ENCODE data around the gene JAK1. TPM values are rescaled to one million over a fixed set of nuclear protein-coding genes. Genes with fewer than 3 reads are reported as not detected.

The JAK1 gene
- total RNA-seq, 1 experiment from 2014 or later: 43.5 TPM

DNA sequence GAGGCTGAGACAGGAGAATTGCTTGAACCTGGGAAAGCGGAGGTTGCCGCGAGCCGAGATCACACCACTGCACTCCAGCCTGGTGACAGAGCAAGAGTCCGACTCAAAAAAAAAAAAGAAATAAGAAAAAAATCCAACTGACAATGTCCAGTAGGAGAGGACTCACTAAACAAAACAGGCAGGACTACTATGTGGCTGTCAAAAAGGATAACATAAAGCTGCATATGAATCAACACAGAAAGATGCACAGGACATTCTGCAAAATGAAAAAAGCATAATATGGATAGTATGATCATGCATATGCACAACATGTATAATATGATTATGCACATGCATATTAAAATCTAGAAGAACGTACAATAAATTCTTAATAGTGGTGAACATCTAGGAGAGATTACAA, 80.7 kb downstream of the JAK1 start:
- in situ Hi-C loops (cut with HindIII; ENCODE audit: low pct_unique_long_range_greater_than_20kb, low sequenced_read_pairs): no loop called here
- DNase-seq (ENCODE audit: low read depth, low spot score): no peak

DNA sequence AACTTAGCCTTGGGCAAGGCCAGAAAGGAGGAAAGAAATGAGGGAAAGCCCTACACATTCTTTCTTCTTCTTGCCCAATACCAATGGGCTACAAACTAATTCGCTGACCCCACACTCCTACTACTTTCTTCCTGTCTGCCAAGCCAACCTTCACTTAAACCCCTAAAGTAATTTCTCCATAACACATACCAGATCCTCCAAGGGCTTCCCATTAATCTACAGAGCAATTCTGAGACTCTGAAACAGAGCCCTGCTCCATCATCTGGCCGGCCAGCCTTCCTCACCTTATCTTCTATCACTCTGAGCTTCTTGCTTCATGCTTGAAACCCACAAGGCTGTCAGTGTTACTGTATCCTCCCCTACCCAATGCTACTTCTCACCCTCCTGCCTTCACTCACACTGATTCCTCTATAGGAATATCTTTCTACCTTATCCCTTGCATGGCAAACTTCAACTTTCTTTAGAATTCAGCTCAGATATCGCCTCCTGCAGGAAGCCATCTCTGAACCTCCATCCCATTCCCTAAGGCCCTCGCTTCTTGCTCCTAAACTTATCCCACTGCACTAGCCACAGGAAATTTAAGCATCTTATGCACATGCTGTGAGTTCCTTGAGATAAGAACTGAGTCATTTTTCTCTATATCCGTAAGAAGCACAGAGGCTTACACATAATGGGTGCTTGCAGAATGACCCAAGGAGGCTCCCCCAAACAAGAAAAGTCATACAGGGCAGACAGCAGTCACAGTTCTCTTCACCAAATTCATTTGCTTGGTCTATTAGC, 81.9 kb downstream of the JAK1 start:
- in situ Hi-C loops (cut with HindIII; ENCODE audit: low pct_unique_long_range_greater_than_20kb, low sequenced_read_pairs): no loop called here
- no peak for DNase-seq (ENCODE audit: low read depth, low spot score)

DNA sequence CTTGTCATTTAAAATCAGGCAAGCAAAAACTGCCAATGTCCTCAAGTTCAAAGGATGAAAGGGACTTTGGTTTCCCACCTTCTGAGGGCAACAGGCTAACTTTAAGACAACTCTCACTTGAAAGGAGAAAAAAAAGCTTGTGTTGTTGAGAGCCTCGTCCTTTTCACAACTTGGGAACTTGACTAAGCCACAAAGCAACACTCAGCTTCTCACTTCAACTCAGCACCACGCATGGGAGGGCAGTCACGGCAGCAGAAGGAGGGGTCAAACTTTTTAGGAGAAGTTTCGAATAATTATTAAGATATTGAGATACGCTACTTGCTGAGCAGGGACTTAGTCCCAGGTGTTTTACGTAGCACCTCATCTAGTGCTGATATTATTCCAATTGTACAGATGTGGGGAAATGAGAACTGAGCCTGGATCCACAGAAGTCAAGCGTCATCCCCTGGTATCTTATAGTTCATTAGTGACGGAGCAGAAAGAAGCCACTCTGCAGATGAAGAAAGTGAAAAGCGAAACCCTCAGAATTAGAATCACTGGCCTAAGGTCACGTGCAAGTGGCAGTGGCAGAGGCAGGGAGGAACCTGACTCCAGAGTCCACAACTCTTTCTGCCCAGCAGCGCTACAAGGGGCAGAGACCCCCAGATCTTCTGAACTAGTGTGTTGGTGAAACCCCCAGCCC, 83.6 kb downstream of the JAK1 start:
- in situ Hi-C loops (cut with HindIII; ENCODE audit: low pct_unique_long_range_greater_than_20kb, low sequenced_read_pairs): no loop called here
- no peak for DNase-seq (ENCODE audit: low read depth, low spot score)

DNA sequence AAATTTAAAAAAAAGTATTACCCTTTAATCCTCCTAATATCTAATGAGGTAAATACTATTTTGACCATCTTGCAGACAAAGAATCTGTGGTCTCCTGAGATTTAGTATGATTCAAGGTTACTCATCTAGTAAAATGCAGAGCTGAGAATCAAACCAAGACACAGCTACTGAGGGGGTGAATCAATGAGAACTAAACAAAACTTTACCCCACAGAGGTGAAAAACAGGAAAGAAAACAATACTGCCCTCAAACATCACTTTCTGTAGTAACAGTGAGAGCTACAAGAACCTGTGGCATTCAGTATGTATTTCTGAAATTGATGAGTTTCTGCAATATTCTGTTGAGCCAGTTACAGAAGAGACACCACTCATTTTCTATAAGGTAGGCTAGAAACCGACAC, 85.1 kb downstream of the JAK1 start:
- in situ Hi-C loops (cut with HindIII; ENCODE audit: low pct_unique_long_range_greater_than_20kb, low sequenced_read_pairs): no loop called here
- DNase-seq (ENCODE audit: low read depth, low spot score): no peak

DNA sequence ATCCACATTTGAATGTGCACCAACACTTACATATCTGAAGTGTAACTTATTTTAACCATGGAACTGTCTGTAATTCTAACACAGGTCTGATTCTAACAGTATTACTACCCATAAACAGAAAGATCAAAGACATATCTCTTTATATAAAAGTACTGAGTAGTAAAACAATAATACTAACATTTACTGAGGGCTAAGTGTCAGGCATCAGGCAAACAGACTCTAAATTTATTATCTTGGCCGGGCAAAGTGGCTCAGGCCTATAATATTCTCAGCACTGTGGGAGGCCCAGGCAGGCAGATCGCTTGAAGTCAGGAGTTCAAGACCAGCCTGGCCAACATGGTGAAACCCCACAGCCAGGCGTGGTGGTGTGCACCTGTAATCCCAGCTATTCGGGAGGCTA, 85.9 kb downstream of the JAK1 start:
- in situ Hi-C loops (cut with HindIII; ENCODE audit: low pct_unique_long_range_greater_than_20kb, low sequenced_read_pairs): no loop called here
- DNase-seq (ENCODE audit: low read depth, low spot score): no peak

DNA sequence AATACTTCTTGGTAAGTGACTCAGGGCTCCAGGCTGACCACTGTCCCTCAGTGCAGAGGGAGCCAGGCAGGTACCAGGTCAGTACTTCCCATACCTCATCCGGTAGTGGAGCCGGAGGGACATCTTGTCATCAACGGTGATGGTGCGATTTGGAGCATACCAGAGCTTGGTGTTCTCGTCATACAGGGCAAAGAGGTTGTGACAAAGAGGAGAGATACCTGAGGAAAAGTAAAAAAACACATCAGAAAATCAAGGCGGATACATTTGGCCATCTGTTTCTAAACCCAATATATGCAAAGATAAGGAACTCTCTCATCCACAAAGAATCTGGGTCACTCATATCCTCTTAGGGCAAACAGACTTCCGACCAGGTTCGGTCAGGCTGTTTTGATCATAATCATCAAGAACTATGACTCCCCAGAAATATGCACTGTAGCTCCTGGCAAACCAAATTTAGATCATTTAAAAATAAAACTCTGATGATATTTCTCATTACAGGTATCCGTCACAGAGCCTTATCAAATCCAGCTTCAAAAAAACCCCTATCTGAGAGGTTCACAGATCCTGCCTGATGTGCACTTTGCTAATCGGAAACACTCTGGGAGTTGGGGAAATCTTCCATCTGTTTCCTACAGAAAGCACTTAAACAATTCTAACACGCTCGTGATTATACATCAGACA, 87.3 kb downstream of the JAK1 start:
- in situ Hi-C loops (cut with HindIII; ENCODE audit: low pct_unique_long_range_greater_than_20kb, low sequenced_read_pairs): no loop called here
- DNase-seq (ENCODE audit: low read depth, low spot score): no peak

DNA sequence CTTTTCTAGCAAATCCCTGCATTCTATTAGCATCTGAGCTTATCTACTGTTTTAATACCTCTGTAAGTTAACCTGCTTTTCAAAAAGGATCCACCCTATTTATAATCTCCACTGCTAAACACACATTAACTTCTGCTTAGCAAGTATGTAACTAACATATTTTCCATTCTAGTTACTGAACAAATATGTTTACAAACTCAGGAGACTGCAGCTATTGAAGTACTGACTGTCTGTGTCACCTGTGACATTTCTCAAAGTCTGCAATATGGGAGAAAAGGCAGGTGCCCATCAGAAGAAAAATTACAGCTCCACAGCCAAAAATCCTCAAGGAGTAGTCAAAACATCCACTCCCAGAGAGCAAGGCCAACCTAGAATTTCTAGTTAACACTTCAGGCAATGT, 88.3 kb downstream of the JAK1 start:
- no peak for DNase-seq (ENCODE audit: low read depth, low spot score)
- in situ Hi-C loops (cut with HindIII; ENCODE audit: low pct_unique_long_range_greater_than_20kb, low sequenced_read_pairs): no loop called here

DNA sequence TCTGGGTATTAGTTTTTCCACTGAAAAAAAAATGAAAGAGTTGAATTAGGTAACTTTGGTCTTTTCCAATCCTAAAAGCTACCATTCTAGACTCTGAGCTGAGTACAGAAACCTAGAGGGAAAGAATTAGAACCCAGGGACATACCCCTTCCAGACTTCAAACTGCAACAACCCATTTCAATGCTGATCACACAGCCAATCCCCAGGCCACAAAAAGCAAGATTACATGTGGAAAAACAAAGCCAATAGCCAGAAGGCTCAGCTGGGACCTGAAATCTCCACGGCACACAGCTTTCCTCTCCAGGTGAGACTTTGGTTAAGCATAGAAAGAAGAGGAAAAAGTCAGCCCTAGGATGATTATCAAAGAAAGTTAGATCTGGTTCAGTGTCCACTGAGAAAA, 88.8 kb downstream of the JAK1 start:
- in situ Hi-C loops (cut with HindIII; ENCODE audit: low pct_unique_long_range_greater_than_20kb, low sequenced_read_pairs): no loop called here

DNA sequence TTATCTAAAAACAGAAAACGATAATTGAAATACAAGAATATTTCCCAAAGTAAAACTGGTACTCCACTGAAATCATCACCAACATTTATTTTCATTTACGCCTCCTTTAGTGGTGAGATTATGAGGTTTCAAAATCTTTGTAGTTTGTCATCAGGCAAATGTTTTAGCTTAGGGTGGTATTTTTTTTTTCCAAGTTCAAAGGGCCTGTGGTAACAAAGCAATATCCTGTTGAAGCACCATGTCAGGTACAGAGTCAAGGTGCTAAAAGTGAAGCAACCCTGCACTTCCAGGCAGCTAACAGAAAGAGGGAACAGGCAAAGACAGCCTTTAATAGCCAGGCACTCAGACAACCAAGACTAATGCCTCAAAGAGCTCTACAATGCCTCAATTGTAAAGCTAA, 89.2 kb downstream of the JAK1 start:
- DNase-seq (ENCODE audit: low read depth, low spot score): no peak
- in situ Hi-C loops (cut with HindIII; ENCODE audit: low pct_unique_long_range_greater_than_20kb, low sequenced_read_pairs): no loop called here

More for the DNA sequence above, 88.8 kb downstream of the JAK1 start:
- no peak for DNase-seq (ENCODE audit: low read depth, low spot score)

DNA sequence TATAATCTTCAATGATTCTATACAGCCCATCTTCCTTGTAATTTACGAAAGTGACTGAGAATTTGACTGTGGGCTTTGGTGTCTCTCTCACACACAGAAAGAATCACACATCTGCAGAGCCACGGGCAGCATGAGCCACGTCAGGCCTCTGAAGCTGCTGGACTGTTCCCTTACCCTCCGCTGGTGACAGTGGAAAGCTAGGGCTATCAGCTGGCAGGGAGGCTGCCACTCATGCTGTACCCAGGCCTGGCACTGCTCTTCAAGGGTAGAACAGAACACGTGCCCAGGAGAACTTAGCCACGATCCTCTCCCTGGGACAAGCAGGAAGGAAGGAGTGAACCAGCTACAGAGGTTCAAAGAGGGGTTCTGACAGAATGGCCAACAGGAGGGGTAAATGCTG, 90.7 kb downstream of the JAK1 start:
- no peak for DNase-seq (ENCODE audit: low read depth, low spot score)
- in situ Hi-C loops (cut with HindIII; ENCODE audit: low pct_unique_long_range_greater_than_20kb, low sequenced_read_pairs): no loop called here

DNA sequence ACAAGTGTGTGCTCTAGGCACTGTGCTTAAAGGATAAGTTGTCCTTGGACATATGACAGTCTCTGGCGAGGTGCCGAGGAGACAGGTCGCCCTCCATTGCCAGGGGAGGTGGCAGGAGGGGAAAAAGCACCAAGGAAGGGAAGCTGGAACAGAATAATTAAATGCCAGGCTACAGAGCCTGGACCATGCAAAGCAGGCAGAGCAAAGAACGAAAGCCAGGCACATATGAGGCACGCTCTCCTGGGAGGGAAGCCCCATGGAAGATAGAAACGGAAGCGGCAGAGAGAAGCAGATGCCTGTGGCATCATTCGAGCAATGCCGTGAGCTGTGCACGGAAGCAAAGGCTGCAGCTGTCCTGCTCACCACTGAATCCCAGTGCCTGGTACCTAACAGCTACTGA, 91.2 kb downstream of the JAK1 start:
- DNase-seq (ENCODE audit: low read depth, low spot score): no peak
- in situ Hi-C loops (cut with HindIII; ENCODE audit: low pct_unique_long_range_greater_than_20kb, low sequenced_read_pairs): no loop called here

DNA sequence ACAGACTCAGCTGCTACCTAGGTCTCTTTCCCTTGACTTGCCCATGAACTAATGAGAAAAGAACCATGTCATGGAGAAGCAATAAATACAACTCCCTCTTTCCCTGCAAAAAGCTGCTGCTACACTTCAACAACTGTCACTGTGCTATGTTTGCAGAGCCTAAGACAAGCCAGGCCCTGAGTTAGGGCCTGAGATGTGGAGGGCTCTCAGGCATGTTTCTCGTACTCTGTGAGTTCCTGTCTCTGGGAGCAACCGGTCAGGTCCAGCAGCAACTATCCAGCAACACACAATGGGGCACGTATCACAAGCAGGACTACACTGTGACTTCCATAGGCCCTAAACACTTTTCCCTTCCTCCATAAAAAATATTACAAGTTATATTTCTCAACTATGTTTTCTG, 91.7 kb downstream of the JAK1 start:
- in situ Hi-C loops (cut with HindIII; ENCODE audit: low pct_unique_long_range_greater_than_20kb, low sequenced_read_pairs): no loop called here
- no peak for DNase-seq (ENCODE audit: low read depth, low spot score)

DNA sequence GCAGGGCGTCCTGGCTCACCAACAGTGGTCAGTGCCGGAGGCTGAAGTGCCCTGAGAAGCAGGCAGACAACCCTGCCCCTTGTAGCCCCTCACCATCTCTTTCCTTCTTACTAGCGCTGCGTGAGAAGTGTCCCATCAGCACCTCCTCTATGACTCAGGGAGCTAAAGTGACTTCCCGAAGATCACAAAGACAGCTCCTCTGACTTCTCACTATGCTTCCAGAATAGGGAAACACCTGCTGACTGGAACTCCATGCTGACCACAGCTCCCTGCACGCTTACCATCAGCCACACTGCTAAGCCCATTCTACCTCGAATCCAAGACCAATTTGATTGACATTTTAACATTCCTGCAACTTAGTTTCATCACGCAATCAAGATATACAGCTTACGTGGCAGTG, 92.8 kb downstream of the JAK1 start:
- DNase-seq (ENCODE audit: low read depth, low spot score): no peak
- in situ Hi-C loops (cut with HindIII; ENCODE audit: low pct_unique_long_range_greater_than_20kb, low sequenced_read_pairs): no loop called here

DNA sequence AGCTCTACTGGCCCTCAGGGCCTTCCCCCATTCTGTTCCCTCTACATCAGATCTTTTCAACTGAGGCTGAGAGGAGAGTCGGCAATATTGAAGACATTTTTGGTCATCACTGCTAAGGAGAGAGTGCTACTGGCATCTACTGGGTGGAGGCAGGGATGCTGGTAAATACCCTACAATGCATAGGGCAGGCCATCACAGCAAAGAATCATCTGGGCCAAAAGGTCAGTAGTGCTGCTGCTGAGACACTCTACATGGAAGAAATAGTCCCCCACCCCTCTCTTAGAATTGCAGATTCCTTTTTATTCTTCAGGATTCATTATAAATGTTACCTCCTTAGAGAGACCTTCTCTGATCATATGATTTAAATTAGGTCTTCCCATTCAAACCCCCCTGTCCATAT, 94.3 kb downstream of the JAK1 start:
- in situ Hi-C loops (cut with HindIII; ENCODE audit: low pct_unique_long_range_greater_than_20kb, low sequenced_read_pairs): no loop called here
- no peak for DNase-seq (ENCODE audit: low read depth, low spot score)

DNA sequence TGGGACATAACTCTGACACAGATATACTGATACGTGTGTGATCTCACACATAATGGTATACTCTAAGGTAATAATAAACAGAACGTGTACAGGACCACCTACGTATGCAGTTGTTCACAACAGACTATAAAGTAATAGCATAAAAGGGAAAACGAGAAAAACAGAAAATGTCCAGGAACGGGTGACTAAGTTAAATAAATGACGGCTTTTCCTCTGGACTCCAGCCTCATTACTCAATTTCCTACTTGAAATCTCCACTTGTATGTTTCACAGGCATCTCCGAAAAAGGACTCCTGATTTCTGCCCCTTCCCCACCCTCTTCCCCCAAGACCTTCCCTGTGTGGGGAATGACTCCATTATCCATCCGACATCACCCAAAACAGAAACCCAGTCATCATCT, 95.1 kb downstream of the JAK1 start:
- in situ Hi-C loops (cut with HindIII; ENCODE audit: low pct_unique_long_range_greater_than_20kb, low sequenced_read_pairs): no loop called here
- no peak for DNase-seq (ENCODE audit: low read depth, low spot score)

DNA sequence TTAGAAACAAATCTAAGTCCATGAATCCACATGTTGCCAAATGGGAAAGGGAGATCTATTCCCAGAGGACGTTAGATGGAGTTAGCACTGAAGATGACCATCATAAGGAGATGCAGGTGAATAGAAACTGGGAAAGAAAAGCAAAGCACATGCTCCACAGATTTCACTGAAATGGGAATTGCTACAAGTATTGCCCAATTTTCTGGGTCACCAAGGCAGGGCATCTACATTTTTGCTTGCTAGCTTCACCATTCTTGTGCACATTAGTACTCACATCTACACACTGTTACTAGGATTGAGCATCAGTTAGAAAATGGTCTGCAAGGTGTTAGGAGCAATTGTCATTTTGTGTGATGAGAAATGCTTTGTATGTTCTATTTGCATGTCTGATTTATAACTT, 99.1 kb downstream of the JAK1 start:
- no peak for DNase-seq (ENCODE audit: low read depth, low spot score)
- in situ Hi-C loops (cut with HindIII; ENCODE audit: low pct_unique_long_range_greater_than_20kb, low sequenced_read_pairs): no loop called here

DNA sequence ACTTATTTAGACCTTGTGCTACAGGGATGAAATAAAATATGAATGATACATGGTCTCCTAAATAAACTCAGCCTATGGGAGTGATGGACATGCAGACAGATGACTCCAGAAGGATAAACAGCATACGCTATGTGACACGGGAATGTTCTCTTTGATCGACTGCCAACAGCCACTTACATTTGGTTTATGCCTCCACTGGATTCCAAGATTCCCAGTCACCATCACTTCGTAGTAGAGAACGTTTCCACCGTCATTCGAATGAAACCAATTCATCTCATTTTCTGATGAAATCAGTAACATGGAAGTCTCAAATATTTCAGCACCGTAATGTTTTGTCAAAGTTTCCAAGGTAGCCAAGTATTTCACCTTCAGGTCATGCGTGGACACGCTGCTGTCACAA, 99.7 kb downstream of the JAK1 start:
- in situ Hi-C loops (cut with HindIII; ENCODE audit: low pct_unique_long_range_greater_than_20kb, low sequenced_read_pairs): no loop called here
- no peak for DNase-seq (ENCODE audit: low read depth, low spot score)

DNA sequence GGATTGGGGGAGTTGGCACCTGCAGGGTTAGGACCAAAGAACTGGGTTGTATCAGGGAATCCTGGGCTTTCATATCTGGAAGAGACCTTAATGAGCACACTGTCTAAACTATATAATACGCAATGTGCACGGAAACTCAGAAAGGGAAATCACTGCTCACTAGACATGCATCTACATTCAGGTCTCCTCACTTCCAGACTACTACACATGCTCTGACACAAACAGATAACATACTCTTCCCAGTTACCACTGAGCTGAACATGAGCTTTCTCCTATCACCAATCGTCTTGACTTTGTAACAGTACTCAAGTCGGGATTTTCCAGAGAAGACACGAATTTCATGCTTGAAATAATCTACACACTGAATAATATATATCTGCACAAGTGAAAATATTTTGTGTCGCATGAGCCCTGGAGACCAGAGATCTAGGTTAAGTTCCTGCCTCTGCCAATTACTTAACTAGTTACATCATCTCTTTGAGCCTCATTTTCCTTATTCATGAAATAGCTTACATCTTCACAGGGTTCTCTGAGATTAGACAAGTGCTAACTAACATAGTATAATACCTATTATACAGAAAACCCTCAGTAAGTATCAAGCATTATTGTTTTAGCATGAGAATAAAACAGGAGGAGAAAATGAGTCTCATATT, 101.1 kb downstream of the JAK1 start:
- in situ Hi-C loops (cut with HindIII; ENCODE audit: low pct_unique_long_range_greater_than_20kb, low sequenced_read_pairs): no loop called here

More for the DNA sequence above, 101.1 kb downstream of the JAK1 start:
- DNase-seq (ENCODE audit: low read depth, low spot score): no peak

Measured in SK-MEL-5 (cell line).